HEK293 (cell line): Measurements from ENCODE around the gene TRIM23.

Experiments
- CTCF ChIA-PET: fragments of 350-600 bp; formaldehyde crosslinking; extraction: SDS; loops from one replicate; lab custom pipeline; 2021; ENCODE audit warnings: antibody characterized with exemption; lab: Yijun Ruan, JAX
- POLR2A ChIA-PET: fragments of 300-600 bp; formaldehyde crosslinking; extraction: SDS; loops from one replicate; lab custom pipeline; 2020; ENCODE audit warnings: antibody characterized with exemption, inconsistent platforms; lab: Yijun Ruan, JAX
- H3K27ac ChIP-seq: fragments of 200-500 bp; sonication (Bioruptor generic); 2 replicates; pipeline ENCODE4 v1.5.1; 2014; ENCODE audit warnings: low read depth, low read length, control low read depth, inconsistent platforms; ENCODE audit errors: extremely low read depth
- H3K36me3 ChIP-seq, 2 experiments: fragments of 200-500 bp in 1 of 2; sonication (Bioruptor generic) in 1 of 2; 1 replicate in 1 of 2; 2 replicates in 1 of 2; pipeline ENCODE4 v1.5.1; 2014 to 2017; ENCODE audit warnings: inconsistent platforms in 2 of 2, low read length in 2 of 2; ENCODE audit not compliant: control insufficient read depth in 2 of 2, insufficient read depth in 1 of 2
- H3K4me1 ChIP-seq: fragments of 200-500 bp; sonication (Bioruptor generic); 2 replicates; pipeline ENCODE4 v1.5.1; 2014; ENCODE audit warnings: mild to moderate bottlenecking, low read length, inconsistent platforms; ENCODE audit not compliant: control insufficient read depth, insufficient read depth
- H3K4me3 ChIP-seq: 2 replicates; pipeline ENCODE4 v1.5.1; 2011; ENCODE audit warnings: low read depth, mild to moderate bottlenecking, control low read depth, low read length, moderate library complexity
- H3K9me3 ChIP-seq: fragments of 200-500 bp; sonication (Bioruptor generic); 2 replicates; pipeline ENCODE4 v1.5.1; 2014; ENCODE audit warnings: low read depth, low read length, inconsistent platforms; ENCODE audit not compliant: control insufficient read depth, insufficient read depth
- ATF2 ChIP-seq: fragments of 450-650 bp; formaldehyde crosslinking; IDR thresholded peaks from 2 replicates; pipeline ENCODE4 v1.5.1; 2016; ENCODE audit warnings: missing biosample characterization, missing genetic modification characterization, low read depth
- FEZF1 ChIP-seq: fragments of 450-650 bp; formaldehyde crosslinking; IDR thresholded peaks from 2 replicates; pipeline ENCODE4 v1.5.1; 2016; ENCODE audit warnings: missing biosample characterization, missing genetic modification characterization
- GFI1B ChIP-seq: fragments of 450-650 bp; formaldehyde crosslinking; IDR thresholded peaks from 2 replicates; pipeline ENCODE4 v1.5.1; 2016; ENCODE audit warnings: missing biosample characterization, missing genetic modification characterization
- GLI4 ChIP-seq: fragments of 450-650 bp; formaldehyde crosslinking; IDR thresholded peaks from 2 replicates; pipeline ENCODE4 v1.5.1; 2016; ENCODE audit warnings: missing biosample characterization, missing genetic modification characterization
- KLF1 ChIP-seq: fragments of 450-650 bp; formaldehyde crosslinking; IDR thresholded peaks from 2 replicates; pipeline ENCODE4 v1.5.1; 2016; ENCODE audit warnings: missing biosample characterization, missing genetic modification characterization
- KLF16 ChIP-seq: fragments of 450-650 bp; formaldehyde crosslinking; IDR thresholded peaks from 2 replicates; pipeline ENCODE4 v1.5.1; 2017; ENCODE audit warnings: missing biosample characterization, missing genetic modification characterization
- PRDM1 ChIP-seq: fragments of 450-650 bp; formaldehyde crosslinking; IDR thresholded peaks from 2 replicates; pipeline ENCODE4; 2016; ENCODE audit warnings: missing biosample characterization, missing genetic modification characterization
- ZEB2 ChIP-seq: fragments of 450-650 bp; formaldehyde crosslinking; IDR thresholded peaks from 2 replicates; pipeline ENCODE4 v1.5.1; 2016; ENCODE audit warnings: missing biosample characterization, missing genetic modification characterization
- ZFP37 ChIP-seq: fragments of 450-650 bp; formaldehyde crosslinking; IDR thresholded peaks from 2 replicates; pipeline ENCODE4 v1.5.1; 2016; ENCODE audit warnings: missing biosample characterization, missing genetic modification characterization
- ZNF157 ChIP-seq: fragments of 450-650 bp; formaldehyde crosslinking; IDR thresholded peaks from 2 replicates; pipeline ENCODE4 v1.5.1; 2016; ENCODE audit warnings: missing biosample characterization, missing genetic modification characterization
- ZNF239 ChIP-seq: fragments of 450-650 bp; formaldehyde crosslinking; IDR thresholded peaks from 2 replicates; pipeline ENCODE4 v1.5.1; 2016; ENCODE audit warnings: missing biosample characterization, missing genetic modification characterization
- ZNF24 ChIP-seq: fragments of 450-650 bp; formaldehyde crosslinking; IDR thresholded peaks from 2 replicates; pipeline ENCODE4 v1.5.1; 2016; ENCODE audit warnings: missing biosample characterization, missing genetic modification characterization
- ZNF266 ChIP-seq: fragments of 450-650 bp; formaldehyde crosslinking; IDR thresholded peaks from 2 replicates; pipeline ENCODE4 v1.5.1; 2016; ENCODE audit warnings: missing biosample characterization, missing genetic modification characterization, low read depth
- ZNF341 ChIP-seq: fragments of 450-650 bp; formaldehyde crosslinking; IDR thresholded peaks from 2 replicates; pipeline ENCODE4; 2016; ENCODE audit warnings: low read depth, missing biosample characterization, missing genetic modification characterization
- ZNF416 ChIP-seq: fragments of 450-650 bp; formaldehyde crosslinking; IDR thresholded peaks from 2 replicates; pipeline ENCODE4 v1.5.1; 2016; ENCODE audit warnings: missing biosample characterization, missing genetic modification characterization
- ZNF544 ChIP-seq: fragments of 450-650 bp; formaldehyde crosslinking; IDR thresholded peaks from 2 replicates; pipeline ENCODE4 v1.5.0; 2017; ENCODE audit warnings: missing biosample characterization, missing genetic modification characterization
- ZNF555 ChIP-seq: fragments of 450-650 bp; formaldehyde crosslinking; conservative IDR thresholded peaks from 2 replicates; pipeline ENCODE4 v1.5.1; 2017; ENCODE audit warnings: missing biosample characterization, mild to moderate bottlenecking, missing genetic modification characterization, inconsistent platforms
- ZNF561 ChIP-seq: fragments of 450-650 bp; IDR thresholded peaks from 2 replicates; pipeline ENCODE4 v1.5.1; 2018; ENCODE audit warnings: missing biosample characterization, missing genetic modification characterization, borderline replicate concordance
- ZNF580 ChIP-seq: fragments of 450-650 bp; formaldehyde crosslinking; IDR thresholded peaks from 2 replicates; pipeline ENCODE4 v1.5.1; 2016; ENCODE audit warnings: missing biosample characterization, missing genetic modification characterization
- ZNF596 ChIP-seq: fragments of 450-650 bp; IDR thresholded peaks from 2 replicates; pipeline ENCODE4 v1.5.0; 2018; ENCODE audit warnings: missing biosample characterization, mild to moderate bottlenecking, missing genetic modification characterization, moderate library complexity
- ZNF623 ChIP-seq: fragments of 450-650 bp; formaldehyde crosslinking; IDR thresholded peaks from 2 replicates; pipeline ENCODE4 v1.5.1; 2016; ENCODE audit warnings: missing biosample characterization, missing genetic modification characterization
- ZNF670 ChIP-seq: fragments of 450-650 bp; formaldehyde crosslinking; IDR thresholded peaks from 2 replicates; pipeline ENCODE4 v1.5.1; 2016; ENCODE audit warnings: missing biosample characterization, missing genetic modification characterization, low read depth
- ZNF792 ChIP-seq: fragments of 450-650 bp; formaldehyde crosslinking; IDR thresholded peaks from 2 replicates; pipeline ENCODE4 v1.5.1; 2016; ENCODE audit warnings: missing biosample characterization, missing genetic modification characterization
- ZNF843 ChIP-seq: fragments of 450-650 bp; formaldehyde crosslinking; IDR thresholded peaks from 2 replicates; pipeline ENCODE4 v1.5.1; 2016; ENCODE audit warnings: missing biosample characterization, missing genetic modification characterization
- ZSCAN23 ChIP-seq: fragments of 450-650 bp; formaldehyde crosslinking; IDR thresholded peaks from 2 replicates; pipeline ENCODE4 v1.5.1; 2016; ENCODE audit warnings: missing biosample characterization, missing genetic modification characterization
- TF ChIP-seq, protein P1 (sequence below): fragments of 450-650 bp; formaldehyde crosslinking; IDR thresholded peaks from 2 replicates; pipeline ENCODE4 v1.5.1; 2017; ENCODE audit warnings: missing biosample characterization, mild to moderate bottlenecking, missing genetic modification characterization, moderate library complexity

TRIM23 gene

GRCh38 chr5:65672796-65673195 is 48.7 kb upstream of the TRIM23 start:
- Histone ChIP-seq H3K9me3 (no peaks in the 10 kb centered on the region), H3K4me1 (no peaks in the 10 kb centered on the region), H3K27ac (no peak overlapping the region), H3K4me3 (no peak overlapping the region), H3K36me3 (peaks cover 16 to 59% of the 10 kb centered on the region in 2 experiments)
- CTCF ChIA-PET: interaction anchor here (0.6 kb wide), 1 partner anchor 977 kb away, joined by 3 read pairs; no protein-coding TSS in a partner anchor
- TF ChIP-seq ZNF416 (tag by site-specific recombination) (no peak), PRDM1 (tag by site-specific recombination) (no peak), ZNF561 (no peak), ATF2 (tag by site-specific recombination) (no peak), ZNF239 (tag by site-specific recombination) (no peak), ZEB2 (tag by site-specific recombination) (no peak), ZNF670 (tag by site-specific recombination) (no peak)
- POLR2A ChIA-PET: no interaction called here

DNA sequence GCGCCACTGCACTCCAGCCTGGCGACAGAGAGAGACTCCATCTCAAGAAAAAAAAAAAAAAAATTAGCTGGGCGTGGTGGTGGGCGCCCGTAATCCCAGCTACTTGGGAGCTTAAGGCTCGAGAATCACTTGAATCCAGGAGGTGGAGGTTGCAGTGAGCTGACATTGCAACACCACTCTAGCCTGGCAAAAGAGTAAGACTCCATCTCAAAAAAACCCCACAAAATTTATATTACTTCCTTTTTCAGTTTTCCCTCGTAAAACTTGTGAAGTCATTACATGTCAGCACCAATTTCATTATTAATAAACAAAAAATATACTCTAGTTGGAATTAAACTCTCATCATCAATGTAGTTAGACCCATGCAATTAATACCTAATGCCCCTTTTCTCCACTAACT is 44.6 kb upstream of the TRIM23 start:
- TF ChIP-seq ZNF157 (no peak), ZNF24 (tag by site-specific recombination) (no peak), GFI1B (no peak), ZNF596 (tag by site-specific recombination) (no peak), ZNF555 (tag by site-specific recombination) (no peak), ZNF266 (tag by site-specific recombination) (no peak), ZNF544 (no peak), KLF1 (tag by site-specific recombination) (no peak), GLI4 (tag by site-specific recombination) (no peak), ZNF580 (no peak), ZNF843 (tag by site-specific recombination) (no peak), ZNF670 (tag by site-specific recombination) (no peak), FEZF1 (no peak), ZNF341 (tag by site-specific recombination) (no peak), ZNF792 (no peak), ZFP37 (tag by site-specific recombination) (no peak), KLF16 (no peak), ZNF623 (tag by site-specific recombination) (no peak), ZSCAN23 (tag by site-specific recombination) (no peak)
- TF ChIP-seq, protein P1, sequence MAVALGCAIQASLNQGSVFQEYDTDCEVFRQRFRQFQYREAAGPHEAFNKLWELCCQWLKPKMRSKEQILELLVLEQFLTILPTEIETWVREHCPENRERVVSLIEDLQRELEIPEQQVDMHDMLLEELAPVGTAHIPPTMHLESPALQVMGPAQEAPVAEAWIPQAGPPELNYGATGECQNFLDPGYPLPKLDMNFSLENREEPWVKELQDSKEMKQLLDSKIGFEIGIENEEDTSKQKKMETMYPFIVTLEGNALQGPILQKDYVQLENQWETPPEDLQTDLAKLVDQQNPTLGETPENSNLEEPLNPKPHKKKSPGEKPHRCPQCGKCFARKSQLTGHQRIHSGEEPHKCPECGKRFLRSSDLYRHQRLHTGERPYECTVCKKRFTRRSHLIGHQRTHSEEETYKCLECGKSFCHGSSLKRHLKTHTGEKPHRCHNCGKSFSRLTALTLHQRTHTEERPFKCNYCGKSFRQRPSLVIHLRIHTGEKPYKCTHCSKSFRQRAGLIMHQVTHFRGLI: no peak
- no peak overlapping the region for H3K27ac ChIP-seq
- CTCF ChIA-PET: no interaction called here
- no peaks in the 10 kb centered on the region for H3K4me1 ChIP-seq
- peaks cover 30 to 68% of the 10 kb centered on the region in 2 experiments for H3K36me3 ChIP-seq
- no peaks in the 10 kb centered on the region for H3K9me3 ChIP-seq
- POLR2A ChIA-PET: no interaction called here
- no peak overlapping the region for H3K4me3 ChIP-seq
